ENCODE results near the gene PIEZO2.
"Not testable (repeated sequence)": the region's sequence is repeated elsewhere in the genome, so short reads cannot be mapped to it uniquely, and the experiment has no call there.

The PIEZO2 gene

GRCh38 chr18:11150271-11150615 is 874 bp upstream of the PIEZO2 start:
- no peak for DNase-seq (ENCODE audit: low read depth in 2 of 2)

- no peak for DNase-seq (ENCODE audit: low read depth in 2 of 2)
Observed at GRCh38 chr18:11148680-11149440, 509 bp downstream of the PIEZO2 start.

GRCh38 chr18:11147962-11148679 is 1.2 kb downstream of the PIEZO2 start:
- DNase-seq (ENCODE audit: low read depth in 2 of 2), result no peak

- DNase-seq (ENCODE audit: low read depth in 2 of 2), result no peak
Observed at GRCh38 chr18:11147371-11147951, 1.9 kb downstream of the PIEZO2 start.

- no peak for DNase-seq (ENCODE audit: low read depth in 2 of 2)
Observed at GRCh38 chr18:11146947-11147345, 2.4 kb downstream of the PIEZO2 start.

- DNase-seq (ENCODE audit: low read depth in 2 of 2), result no peak
Observed at GRCh38 chr18:11146238-11146946, 3.0 kb downstream of the PIEZO2 start.

- DNase-seq (ENCODE audit: low read depth in 2 of 2), result no peak
Observed at GRCh38 chr18:11145413-11146191, 3.8 kb downstream of the PIEZO2 start.

GRCh38 chr18:11137400-11137799 is 12.0 kb downstream of the PIEZO2 start:
- DNase-seq (ENCODE audit: low read depth in 2 of 2), result no peak

GRCh38 chr18:11136241-11136640 is 13.1 kb downstream of the PIEZO2 start:
- no peak for DNase-seq (ENCODE audit: low read depth in 2 of 2)

GRCh38 chr18:11134940-11135339 is 14.4 kb downstream of the PIEZO2 start:
- DNase-seq (ENCODE audit: low read depth in 2 of 2), result no peak

- DNase-seq (ENCODE audit: low read depth in 2 of 2), result not testable (repeated sequence)
Observed at GRCh38 chr18:11129059-11129458, 20.3 kb downstream of the PIEZO2 start.

GRCh38 chr18:11125492-11126315 is 23.7 kb downstream of the PIEZO2 start:
- DNase-seq (ENCODE audit: low read depth in 2 of 2), result no peak

- no peak for DNase-seq (ENCODE audit: low read depth in 2 of 2)
Observed at GRCh38 chr18:11124054-11124453, 25.3 kb downstream of the PIEZO2 start.

- no peak for DNase-seq (ENCODE audit: low read depth in 2 of 2)
Observed at GRCh38 chr18:11121443-11121849, 27.9 kb downstream of the PIEZO2 start.

- DNase-seq (ENCODE audit: low read depth in 2 of 2), result no peak
Observed at GRCh38 chr18:11119959-11120587, 29.3 kb downstream of the PIEZO2 start.

- DNase-seq (ENCODE audit: low read depth in 2 of 2), result no peak
Observed at GRCh38 chr18:11119550-11119949, 29.8 kb downstream of the PIEZO2 start.

GRCh38 chr18:11118051-11118766 is 31.2 kb downstream of the PIEZO2 start:
- DNase-seq (ENCODE audit: low read depth in 2 of 2), result no peak

- no peak for DNase-seq (ENCODE audit: low read depth in 2 of 2)
Observed at GRCh38 chr18:11115276-11115675, 34.1 kb downstream of the PIEZO2 start.

- no peak for DNase-seq (ENCODE audit: low read depth in 2 of 2)
Observed at GRCh38 chr18:11114653-11115052, 34.7 kb downstream of the PIEZO2 start.

- DNase-seq (ENCODE audit: low read depth in 2 of 2), result no peak
Observed at GRCh38 chr18:11113937-11114336, 35.4 kb downstream of the PIEZO2 start.

All from stimulated activated CD4-positive, alpha-beta T cell treated with anti-CD3 and anti-CD28 coated beads, Interleukin-1b, Interleukin-23, amount 100 ng/mL, for 4 hours (primary cell).